Activated gamma-delta T cell (primary cell): Measurements from ENCODE around the gene TRIO.

ENCODE experiments used
- DNase-seq: peaks from one replicate; lab custom pipeline; 2025; lab: John Stamatoyannopoulos, UW

Gene TRIO

DNA sequence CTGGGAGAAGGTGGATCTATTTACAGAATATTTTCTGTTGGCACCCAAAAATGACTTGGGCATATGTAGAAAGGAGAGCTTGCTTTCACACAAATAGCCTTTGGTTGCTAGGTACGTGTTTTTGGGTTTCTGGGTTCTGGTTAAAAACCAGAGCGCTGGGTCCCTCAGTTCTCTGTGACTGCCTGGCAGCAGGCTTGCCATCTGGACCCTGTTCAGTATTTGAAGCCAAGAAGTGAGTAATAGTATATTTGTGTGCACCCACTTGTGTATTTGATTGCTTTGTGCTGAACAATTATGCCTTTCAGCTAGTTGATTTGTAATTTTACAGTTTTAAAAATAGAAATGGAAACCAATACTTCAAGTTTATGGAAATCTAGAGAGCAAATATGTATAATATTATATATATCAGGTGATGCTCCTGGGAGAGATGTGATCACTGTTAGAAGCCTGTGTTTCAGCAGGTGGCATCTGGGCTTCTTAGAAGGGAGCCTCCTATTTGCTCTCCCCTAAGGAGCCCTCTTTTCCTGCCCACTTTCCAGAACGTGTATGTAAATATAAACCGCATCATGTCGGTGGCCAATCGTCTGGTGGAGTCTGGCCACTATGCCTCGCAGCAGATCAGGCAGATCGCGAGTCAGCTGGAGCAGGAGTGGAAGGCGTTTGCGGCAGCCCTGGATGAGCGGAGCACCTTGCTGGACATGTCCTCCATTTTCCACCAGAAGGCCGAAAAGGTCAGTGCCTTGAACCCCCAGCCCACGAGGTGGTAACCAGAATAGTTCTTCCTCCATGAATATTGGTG, 153.6 kb downstream of the TRIO start:
- no peak for DNase-seq

DNA sequence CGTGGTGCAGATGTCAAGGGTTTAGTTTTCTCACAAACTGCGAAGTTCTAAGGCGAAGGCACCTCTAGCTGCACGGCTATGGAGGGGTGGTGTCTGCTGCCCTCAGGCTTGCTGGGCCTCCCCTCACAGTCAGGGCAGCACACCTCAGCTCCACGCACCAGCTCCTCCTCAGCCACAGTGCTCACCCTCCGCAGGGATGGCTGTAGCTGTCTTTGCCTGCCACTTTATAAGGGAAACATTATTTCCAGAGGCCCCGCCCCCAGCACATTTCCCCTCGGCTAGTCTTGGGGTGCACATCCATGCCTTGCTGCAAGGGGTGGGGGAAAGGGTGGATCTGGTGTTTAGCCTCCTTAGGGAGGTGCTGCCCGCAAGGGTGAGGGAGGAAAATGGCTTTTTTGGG, 154.6 kb downstream of the TRIO start:
- no peak for DNase-seq

DNA sequence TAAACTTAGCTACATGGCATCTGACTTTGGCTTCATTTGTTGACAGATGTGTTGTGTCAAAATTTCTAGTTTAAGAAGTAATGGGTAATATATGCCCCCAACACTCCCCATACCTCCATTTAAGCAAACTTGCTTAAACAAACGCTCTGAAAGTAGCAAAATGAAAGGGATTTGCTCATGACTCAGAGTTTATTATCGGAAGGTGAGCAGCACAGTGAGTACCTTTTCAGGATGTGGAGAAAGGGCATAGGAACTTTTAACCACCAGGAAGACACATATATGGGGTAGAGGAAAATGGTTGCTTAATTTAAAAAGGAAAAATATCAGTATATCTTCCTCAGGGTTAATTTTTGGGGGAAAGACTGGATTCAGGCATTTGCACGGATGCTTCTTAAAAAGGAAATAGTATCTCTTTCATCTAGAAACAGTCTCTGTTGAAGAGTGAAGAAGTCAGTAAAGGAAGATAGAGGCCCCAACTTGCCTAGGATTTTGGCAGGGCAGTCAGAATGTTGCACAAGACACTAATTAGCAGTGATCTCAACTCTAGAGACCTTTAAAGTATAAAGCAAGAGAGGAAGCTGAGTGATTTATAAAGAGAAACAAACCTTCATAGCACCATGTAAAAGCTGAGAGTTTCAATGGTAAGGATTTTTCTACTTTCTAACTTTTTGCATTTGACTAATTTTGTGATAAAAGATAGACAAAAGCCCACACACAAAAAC, 155.1 kb downstream of the TRIO start:
- no peak for DNase-seq

DNA sequence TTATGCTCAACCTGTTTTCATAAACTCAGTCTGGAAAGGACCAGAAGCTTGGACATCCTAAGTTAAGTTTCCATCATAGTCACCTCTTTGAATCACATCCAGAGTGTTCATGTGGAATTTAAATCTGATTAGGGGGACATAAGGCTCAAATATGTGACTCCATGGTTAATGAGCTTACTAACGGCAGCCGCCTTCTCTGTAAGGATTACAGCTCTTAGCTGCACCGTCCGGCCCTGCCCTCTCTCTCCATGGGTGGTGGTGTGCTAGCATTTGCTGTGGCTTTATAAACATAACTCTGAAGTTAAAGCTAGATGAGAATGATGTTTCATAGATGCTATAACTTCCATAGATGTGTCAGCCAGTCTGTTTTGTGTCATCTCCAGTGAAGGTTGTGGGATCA, 156.5 kb downstream of the TRIO start:
- no peak for DNase-seq

DNA sequence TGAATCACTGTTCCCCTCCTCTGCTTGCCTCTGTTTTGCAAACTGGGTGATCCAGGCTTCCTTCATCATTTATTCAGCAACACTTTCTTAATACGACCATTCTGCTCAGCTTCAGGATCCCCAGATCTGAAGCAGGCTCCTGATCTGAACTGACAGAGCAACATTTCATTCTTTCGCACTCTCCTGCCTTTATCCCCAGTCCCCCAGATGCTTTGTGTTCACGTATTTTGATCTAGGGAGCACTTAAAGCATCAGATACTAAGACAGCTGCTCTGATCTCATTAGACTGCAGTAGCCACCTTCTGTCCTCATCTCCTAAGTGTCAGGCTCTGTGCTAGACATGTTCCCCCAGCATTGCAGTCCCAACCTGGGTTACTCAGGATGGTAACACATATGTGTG, 158.0 kb downstream of the TRIO start:
- no peak for DNase-seq

DNA sequence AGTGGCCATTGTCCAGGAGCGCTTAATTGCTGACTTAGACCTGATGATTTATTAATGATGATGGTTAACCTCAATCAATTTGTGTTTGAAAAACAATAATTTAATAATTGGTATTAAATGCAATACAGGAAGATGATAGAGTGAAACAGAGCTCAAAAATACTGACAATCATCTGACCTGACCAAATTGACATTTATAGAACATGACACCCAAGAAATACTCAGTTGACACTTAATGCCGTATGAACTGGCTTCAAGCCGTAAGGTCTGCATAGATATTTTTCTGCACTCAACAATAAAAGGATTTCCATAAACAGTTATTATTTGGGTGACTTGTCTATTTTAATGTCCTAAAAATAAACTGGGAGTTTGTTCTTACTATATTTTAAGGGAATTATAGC, 159.2 kb downstream of the TRIO start:
- DNase-seq, result no peak

DNA sequence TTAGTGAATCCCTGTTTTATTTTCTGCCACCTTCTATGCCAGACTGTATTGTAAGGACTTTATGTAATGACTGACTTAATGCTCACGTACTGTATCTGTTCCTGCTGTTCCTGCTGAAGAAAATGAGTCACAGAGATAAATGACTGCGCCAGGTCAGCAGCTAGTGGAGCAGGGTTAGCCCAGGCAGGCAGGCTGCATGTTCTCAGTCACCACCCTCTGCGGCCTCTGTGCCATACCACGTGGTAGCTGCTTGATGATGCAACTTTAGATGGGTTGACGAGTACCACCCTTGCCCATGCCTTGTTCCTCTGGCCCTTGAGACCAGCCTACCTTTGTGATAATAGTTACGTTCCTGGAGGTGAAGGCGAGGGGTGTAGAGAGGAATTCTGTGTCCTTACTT, 161.9 kb downstream of the TRIO start:
- DNase-seq, result no peak

DNA sequence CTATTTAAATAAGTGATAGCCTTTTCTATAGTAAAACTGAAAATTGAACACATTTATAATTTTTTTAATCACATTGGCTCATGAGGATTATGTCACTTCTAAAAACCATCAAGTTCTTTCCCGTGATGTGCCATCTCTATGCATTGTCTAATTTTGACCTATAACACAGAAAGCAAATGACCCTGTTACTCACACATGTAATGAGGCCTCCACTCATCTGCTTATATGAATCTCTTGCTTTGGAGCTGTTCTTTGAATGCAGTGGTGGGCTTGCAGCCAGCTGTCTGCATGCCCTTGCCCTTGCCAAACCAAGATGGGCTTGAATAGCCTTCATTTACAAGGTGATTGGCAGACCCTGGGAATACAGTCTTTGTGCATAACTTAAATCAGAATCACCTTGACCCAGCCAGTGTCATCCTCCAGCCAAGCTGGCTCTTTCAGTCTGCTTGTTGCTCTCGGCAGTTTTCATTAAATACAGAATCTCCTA, 163.2 kb downstream of the TRIO start:
- DNase-seq, result no peak

DNA sequence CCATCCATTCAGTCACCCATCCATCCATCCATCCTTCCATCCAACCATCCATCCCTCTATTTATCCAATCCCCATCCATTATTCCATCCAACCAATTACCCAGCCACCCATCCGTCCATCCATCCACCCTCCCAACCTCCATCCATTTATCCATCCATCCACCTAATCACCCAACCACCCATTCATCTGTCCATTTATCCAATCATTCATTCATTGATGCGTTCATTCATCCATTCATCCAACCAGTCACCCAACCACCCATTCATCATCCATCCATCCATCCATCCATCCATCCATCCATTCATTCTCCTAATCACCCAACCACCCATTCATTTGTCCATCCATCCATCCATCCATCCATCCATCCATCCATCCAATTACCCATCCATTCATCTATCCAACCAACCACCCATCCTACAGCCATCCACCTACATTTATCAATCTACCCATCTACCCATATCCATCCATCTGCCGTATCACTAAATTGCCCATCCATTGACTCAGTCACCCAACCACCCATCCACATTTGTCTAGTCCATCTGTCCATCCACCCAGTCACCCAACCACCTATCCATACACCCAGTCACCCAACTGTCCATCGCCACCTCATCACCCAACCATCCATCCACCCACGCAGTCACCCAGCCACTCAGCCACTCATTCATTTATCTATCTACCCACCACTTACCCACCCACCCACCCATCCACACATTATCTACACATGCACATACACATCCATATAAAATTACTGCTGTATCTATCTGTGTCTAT, 165.4 kb downstream of the TRIO start:
- DNase-seq, result no peak

DNA sequence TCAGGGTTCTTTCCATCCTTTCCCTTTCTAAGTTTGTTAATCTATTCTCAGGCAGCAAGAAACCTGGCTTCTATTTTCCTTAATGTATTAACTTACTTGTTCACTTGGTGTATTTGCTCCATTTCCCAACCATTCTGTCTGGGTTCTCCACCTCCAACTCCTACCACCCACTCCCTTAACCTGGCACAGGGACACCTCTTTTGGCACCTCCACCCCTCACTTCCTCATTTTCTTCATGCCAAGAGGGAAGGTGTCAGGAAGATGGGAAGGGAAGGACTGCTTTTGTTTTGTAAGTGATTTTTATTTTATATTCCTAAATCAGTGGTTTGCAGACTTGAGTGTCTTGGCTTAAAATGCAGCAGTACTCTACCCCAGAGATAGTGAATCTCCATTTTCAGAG, 166.1 kb downstream of the TRIO start:
- no peak for DNase-seq

DNA sequence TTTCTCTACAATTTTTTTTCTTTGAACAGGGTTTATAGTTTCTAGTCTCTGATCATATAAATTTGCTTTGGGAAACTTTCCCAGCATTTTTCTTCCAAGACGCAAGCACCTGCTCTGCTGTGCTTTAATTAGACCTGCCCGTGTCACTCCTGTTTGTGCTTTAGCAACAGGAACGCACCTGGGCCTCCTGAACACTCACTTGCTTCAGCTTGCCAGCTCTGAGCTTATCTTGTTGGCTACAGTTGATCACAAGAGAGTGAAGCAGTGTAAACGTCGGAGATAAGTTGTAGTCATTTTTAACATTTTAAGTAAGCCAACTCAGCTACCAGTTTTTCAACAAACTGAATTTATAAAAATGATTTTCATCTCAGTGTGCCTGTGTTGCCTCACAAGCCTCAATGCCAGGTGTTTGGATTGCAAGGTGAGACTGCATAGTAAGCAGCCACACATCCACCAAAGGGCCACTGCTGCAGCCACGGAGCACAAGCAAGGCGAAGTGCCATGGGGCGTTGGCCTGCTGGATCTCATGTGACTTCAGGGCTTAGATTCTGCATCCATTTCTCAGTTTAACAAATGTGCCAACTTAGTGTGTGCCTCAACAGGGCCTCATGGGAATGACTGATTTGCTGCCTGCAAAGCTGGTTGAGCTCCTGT, 166.9 kb downstream of the TRIO start:
- no peak for DNase-seq

DNA sequence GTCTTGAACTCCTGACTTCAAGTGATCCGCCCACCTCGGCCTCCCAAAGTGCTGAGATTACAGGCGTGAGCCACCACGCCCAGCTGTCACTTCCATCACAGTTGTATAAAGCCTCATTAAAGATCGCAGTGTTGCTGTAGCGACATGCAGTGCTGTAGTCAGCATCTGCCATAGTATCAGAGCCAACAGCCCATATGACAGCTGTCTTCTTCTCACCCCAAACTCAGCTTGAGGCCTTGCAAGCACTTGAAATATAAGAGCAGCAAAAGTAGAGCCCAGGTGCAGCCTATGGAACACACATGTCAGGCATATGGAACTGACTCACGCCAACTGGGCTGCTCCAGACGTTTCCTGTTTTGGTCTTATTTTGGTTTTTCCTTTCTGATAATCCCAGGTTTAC, 167.8 kb downstream of the TRIO start:
- no peak for DNase-seq

DNA sequence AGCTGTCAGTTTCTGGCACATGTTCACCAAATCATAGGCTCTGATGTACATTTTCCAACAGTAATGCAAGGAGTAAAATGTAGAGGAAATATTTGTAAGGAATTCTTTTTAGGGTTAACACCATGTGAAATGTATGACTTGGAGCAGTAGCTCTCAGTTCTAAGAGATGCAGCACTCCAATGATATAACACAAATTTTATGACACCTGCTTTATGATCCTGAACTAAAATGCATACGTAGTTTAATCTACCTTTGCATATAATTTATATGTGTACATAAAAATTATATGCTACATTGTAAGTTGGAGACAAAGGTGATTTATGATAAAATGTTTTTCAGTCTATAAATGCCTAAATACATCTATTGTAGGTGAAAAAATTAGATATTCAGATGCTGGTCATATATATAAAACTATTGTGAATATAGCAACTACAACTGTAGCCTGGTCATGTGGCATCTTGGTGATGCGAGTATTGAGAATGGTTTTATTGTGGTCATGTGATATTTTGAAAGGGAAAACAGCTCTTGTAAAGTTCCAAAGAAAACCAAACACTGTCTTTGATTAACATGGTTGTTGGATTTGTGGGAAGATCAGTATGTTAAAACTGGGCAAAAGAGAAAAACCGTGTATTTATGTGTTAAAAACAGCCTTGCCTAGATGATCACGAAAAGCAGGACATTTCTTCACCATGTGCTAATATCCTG, 171.0 kb downstream of the TRIO start:
- DNase-seq, result no peak

DNA sequence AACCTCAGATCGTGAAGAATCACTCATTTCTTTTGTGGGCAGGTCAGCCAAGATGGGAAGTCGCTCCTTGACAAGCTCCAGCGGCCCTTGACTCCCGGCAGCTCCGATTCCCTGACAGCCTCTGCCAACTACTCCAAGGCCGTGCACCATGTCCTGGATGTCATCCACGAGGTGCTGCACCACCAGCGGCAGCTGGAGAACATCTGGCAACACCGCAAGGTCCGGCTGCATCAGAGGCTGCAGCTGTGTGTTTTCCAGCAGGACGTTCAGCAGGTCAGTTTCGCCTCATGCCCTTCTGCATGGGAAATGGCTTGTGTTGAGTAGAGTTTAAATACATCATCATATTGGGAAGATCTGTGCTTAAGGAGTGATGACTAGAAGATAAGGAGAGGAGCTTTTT, 173.3 kb downstream of the TRIO start:
- DNase-seq, result no peak

DNA sequence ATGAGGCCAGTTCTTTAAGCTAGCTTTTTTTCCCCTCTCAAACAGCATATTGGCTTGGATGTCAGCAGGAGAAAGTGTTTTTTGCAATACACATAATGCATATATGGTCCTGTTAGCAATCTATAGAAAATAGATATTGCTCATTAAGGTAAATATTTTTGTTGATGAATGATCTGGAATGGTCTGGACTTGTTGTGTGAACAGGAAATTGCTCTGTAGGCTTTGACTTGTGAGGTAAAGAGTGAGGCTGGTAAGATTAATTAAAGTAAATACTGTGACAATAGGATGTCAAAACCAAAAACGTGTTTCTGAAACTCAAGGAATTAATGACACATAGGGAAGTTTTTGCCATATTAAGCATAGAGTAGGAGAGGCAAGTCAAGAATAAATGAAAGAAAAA, 176.0 kb downstream of the TRIO start:
- DNase-seq, result no peak

DNA sequence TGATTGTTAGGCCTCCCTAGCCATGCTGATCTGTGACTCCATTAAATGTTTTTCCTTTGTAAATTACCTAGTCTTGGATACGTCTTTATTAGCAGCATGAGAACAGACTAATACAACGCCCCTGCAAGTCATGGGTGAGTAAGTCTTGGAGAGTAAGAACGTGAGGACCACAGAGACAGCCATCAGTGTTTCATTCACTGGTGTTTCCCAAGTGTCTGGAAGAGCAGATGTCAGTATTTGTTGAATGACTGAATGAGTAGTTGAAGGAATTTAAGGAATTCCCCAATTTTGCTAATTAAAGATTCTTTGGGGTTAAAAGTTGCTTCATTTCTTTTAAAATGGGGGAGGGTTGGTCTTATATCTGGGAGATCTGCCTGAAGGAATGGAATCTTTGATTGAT, 178.8 kb downstream of the TRIO start:
- no peak for DNase-seq

DNA sequence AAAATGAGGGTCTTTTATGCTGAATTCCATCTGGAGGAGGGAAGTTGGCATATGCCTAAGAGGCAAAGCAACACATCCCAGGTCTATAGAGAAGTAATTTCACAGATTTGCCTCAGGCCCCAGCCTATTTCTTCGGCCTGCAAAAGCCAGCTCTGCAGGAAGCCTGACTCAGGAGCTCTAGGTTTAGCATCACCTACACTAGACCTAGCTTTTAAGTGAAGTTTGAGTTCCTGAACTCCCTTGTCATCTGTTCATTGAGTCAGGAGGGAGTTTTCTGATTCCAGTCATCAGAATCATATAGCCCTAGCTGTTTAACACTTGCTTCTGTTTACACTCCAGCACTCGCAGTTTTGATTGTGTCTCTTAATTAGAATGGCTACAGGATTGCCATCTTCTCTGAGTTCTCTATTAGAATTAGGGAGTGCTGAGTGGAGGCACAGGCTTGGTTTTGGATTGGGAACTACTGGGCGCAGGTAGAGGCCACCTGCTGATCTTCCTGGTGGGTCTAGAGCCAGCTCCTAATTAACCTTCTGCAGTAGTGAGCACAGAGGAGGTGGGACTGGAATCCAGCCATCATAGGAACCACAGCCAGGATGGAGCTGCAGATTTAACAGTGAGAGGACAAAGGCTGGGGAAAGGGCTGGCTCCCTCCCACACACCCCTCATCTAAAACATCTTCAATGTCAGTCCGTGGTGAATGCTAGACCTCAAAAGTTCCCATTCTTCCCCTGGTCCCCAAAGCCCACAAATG, 179.5 kb downstream of the TRIO start:
- DNase-seq, result no peak

DNA sequence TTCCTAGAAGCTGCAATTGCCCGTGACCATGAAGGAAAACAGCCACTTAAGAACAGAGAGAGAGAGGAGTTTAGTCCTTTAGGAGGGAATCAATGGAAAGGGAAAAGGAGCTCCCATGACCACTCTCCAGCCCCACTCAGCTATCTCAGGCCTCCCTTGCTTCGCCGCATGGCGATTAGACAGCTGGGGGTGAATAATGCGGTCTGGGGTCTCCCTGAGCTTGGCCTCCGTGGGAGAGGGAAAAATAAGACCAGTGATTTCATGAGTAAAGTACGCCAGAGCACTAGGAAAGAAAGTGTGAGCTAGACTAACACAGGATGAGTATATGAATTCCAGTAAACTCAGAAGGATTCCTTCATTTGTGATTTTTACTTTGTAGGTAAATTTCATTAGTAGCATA, 180.3 kb downstream of the TRIO start:
- DNase-seq, result no peak

DNA sequence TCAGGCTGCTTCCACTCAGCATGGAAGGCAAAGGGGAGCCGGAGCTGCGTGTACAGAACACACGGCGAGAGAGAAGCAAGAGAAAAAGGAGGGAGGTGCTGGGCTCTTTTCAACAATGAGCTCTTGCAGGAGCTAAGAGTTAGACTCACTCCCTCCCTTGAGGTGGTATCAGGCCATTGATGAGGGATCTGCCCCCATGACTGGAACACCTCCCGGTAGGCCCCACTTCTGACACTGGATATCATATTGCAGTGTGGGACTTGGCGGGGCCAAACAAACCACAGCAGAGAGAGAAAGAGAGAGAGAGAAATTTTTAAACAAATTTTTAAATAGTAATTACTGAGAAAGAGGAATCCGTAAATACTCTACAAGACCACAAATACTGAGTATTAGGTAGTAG, 182.2 kb downstream of the TRIO start:
- DNase-seq, result no peak

DNA sequence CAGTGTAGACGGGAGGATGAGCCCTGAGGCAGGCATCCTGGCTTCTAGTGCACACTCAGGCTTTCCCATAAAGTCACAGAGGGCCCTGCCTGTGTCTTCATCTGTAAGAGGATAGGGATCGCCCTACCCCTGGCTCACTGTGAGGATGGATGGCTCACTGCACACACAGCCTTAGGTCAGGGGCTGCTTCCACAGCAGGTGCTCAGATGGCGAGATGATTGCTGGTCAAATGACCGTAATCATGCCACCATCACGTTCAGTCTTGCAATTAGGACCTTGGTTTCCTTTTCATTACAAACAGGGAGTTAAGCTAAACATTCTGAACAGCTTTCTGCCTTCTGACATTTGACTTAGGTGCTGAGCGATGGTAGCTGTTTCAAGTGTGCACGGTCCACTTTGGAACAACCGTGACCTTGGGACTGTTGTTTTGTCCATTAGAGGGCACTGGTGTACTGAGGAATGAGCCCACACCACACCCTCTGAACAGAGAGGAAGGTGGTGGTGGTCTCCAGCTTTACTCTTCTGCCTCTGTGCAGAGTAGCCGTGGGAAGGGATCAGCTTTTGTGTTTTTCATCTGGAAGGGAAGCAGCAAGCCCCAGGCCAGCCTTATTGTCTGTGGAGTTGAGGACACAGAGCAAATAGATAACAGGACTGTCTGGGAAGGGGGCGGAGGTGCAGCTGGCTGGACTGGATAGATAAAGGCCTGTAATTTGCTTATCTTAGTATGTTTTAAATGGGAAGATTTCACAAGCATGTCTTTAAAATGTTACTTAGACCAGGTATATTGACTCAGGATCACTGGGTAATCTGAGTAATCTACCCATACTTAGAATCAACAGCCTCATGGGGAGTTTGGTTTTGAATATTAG, 183.1 kb downstream of the TRIO start:
- no peak for DNase-seq
